GM06990 (cell line): ENCODE data around the gene GPR32.
A peak's percentile ranks its signal among the peaks of the same experiment; 100 is the strongest.

ENCODE experiments used
- DNase-seq: peaks from one replicate; pipeline ENCODE4 v3.0.0-alpha.2; 2011; ENCODE audit not compliant: insufficient read length; ENCODE audit errors: extremely low read depth
- H3K27me3 ChIP-seq: replicated peaks from 2 replicates; pipeline ENCODE4 v1.6.0; 2011; ENCODE audit warnings: low read length; ENCODE audit not compliant: control insufficient read depth, insufficient read depth
- H3K36me3 ChIP-seq: 2 replicates; pipeline ENCODE4 v1.5.1; 2011; ENCODE audit warnings: low read length; ENCODE audit not compliant: control insufficient read depth, insufficient read depth
- H3K4me3 ChIP-seq: replicated peaks from 2 replicates; pipeline ENCODE4 v1.5.1; 2011; ENCODE audit warnings: low read depth, mild to moderate bottlenecking, control low read depth, low read length
- TF ChIP-seq, protein P1 (sequence below): IDR thresholded peaks from 2 replicates; pipeline ENCODE4 v1.5.1; 2011; ENCODE audit warnings: low read length, control low read depth, mild to moderate bottlenecking, inconsistent platforms; ENCODE audit not compliant: insufficient read depth, poor library complexity, severe bottlenecking

Gene GPR32

DNA sequence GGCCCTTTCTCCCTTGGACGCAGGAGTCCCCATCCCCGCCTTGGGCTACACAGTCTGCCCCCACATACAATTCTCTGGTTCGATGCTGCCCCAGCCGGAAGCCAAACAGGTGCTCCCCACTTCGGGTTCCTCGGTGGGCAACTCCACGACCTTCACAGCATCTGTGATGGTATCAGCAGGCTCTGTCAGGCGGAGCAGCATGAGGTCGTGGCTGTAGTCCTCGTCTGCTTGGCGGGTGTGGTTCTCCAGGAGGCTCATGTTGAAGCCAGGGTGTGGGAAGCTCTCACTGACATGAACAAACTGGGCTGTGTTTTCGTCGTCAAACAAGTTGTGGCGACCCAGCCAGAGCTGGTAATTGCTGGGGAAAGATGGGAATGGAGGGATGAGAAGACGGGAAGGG, 49.8 kb downstream of the GPR32 start:
- H3K36me3 ChIP-seq, result no peaks in the 10 kb centered on the region
- no peaks in the 10 kb centered on the region for H3K27me3 ChIP-seq
- DNase-seq, result no peak
- TF ChIP-seq, protein P1, sequence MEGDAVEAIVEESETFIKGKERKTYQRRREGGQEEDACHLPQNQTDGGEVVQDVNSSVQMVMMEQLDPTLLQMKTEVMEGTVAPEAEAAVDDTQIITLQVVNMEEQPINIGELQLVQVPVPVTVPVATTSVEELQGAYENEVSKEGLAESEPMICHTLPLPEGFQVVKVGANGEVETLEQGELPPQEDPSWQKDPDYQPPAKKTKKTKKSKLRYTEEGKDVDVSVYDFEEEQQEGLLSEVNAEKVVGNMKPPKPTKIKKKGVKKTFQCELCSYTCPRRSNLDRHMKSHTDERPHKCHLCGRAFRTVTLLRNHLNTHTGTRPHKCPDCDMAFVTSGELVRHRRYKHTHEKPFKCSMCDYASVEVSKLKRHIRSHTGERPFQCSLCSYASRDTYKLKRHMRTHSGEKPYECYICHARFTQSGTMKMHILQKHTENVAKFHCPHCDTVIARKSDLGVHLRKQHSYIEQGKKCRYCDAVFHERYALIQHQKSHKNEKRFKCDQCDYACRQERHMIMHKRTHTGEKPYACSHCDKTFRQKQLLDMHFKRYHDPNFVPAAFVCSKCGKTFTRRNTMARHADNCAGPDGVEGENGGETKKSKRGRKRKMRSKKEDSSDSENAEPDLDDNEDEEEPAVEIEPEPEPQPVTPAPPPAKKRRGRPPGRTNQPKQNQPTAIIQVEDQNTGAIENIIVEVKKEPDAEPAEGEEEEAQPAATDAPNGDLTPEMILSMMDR, result no peak
- peak overlapping the region; percentile 94 for H3K4me3 ChIP-seq

DNA sequence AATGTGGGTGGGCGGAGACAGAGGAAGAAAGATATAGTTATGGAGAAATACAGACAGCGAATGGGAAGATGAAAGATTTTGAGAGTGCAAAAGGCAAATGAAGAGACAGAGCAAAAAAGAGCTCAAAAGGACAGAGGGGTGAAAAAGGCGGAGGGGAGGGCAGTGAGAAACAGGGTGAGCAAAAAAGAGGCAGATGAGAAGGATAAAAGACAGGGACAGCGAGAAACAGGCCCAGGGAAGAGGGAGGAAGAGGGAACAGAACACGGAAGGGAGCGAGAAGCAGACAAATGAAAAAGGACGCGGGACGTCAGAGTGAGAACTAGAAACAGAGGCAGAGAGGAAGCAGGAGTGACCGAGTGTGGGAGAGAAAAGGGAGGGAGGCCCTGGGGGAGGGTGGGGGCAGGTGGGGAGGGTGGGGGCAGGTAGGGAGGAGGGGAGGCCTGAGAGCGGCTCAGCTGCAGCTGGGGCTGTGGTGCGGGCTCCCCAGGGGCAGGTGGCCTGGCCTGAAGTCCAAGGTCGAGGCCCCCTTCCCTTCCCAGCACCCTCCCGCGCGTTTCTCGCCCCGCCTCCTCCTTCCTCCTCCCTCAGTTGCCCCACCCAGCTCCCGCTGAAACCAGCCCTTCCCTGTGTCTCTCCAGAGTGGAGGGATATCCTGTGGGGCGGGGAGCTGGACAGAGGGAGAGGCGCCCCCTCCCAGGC, 50.4 kb downstream of the GPR32 start:
- no peaks in the 10 kb centered on the region for H3K36me3 ChIP-seq
- H3K27me3 ChIP-seq, result no peaks in the 10 kb centered on the region
- peak; percentile 62 for DNase-seq
- TF ChIP-seq, protein P1, result no peak
- peak overlapping the region; percentile 94 for H3K4me3 ChIP-seq

GRCh38 chr19:50821248-50821612, 51.0 kb downstream of the GPR32 start:
- Histone ChIP-seq H3K36me3 (no peaks in the 10 kb centered on the region), H3K27me3 (no peaks in the 10 kb centered on the region), H3K4me3 (0 out of 2 replicates have a peak overlapping the region, but pooled peaks have one; percentile 3)
- no peak for DNase-seq
- TF ChIP-seq, protein P1, result no peak
